Measurements from ENCODE around the gene GRIN3B. TPM values are rescaled to one million over a fixed set of nuclear protein-coding genes. Genes with fewer than 3 reads are reported as not detected.

The GRIN3B gene
- polyA plus RNA-seq, 3 donors: 0.01 to 0.03 TPM; not detected in 1

- 87 to 91% (median 88%) methylated on average over 15 of the region's 15 CpGs for WGBS, 3 donors
- H3K27ac ChIP-seq (ENCODE audit: low read depth, low read length): no peak overlapping the region
Measured at GRCh38 chr19:988510-988909, 11.7 kb upstream of the GRIN3B start.

- 89 to 93% (median 91%) methylated on average over 25 of the region's 25 CpGs for WGBS, 3 donors
Measured at GRCh38 chr19:989381-990081, 10.7 kb upstream of the GRIN3B start.

DNA sequence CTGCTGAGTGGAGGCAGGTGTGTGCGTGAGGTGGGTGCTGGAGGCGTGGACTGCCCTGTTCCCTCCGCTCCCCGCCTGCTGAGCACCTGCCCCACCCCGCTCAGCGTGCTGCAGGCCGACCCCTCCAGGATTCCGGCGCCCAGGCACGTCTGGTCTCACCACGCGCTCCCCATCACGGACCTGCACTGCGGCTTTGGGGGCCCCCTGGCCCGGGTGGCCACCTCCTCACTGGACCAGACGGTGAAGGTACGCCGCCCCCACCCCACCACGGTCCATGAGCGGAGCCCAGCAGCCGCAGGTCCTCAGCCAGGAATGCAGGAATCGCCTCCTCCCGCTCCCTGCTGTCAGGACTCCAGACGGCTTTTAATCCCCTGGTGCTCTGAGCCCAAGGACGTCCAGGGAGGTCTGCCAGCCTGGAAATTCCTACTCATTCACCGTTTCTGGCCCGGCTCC lies 10.1 kb upstream of the GRIN3B start:
- no peak overlapping the region for H3K27ac ChIP-seq (ENCODE audit: low read depth, low read length)
- 55 to 84% (median 81%) methylated on average over 27 of the region's 27 CpGs for WGBS, 3 donors

More at GRCh38 chr19:989381-990081, 10.7 kb upstream of the GRIN3B start:
- H3K27ac ChIP-seq (ENCODE audit: low read depth, low read length): no peak overlapping the region

- 90 to 94% (median 91%) methylated on average over 23 of the region's 23 CpGs for WGBS, 3 donors
- H3K27ac ChIP-seq (ENCODE audit: low read depth, low read length): no peak overlapping the region
Measured at GRCh38 chr19:990746-991145, 9.5 kb upstream of the GRIN3B start.

GRCh38 chr19:991174-991931 lies 8.9 kb upstream of the GRIN3B start:
- no peak overlapping the region for H3K27ac ChIP-seq (ENCODE audit: low read depth, low read length)

GRCh38 chr19:991932-992669 lies 8.1 kb upstream of the GRIN3B start:
- no peak overlapping the region for H3K27ac ChIP-seq (ENCODE audit: low read depth, low read length)
- WGBS, 3 donors: 93 to 96% (median 95%) methylated on average over 32 to 42 of the region's 42 CpGs

More at GRCh38 chr19:991174-991931, 8.9 kb upstream of the GRIN3B start:
- WGBS, 3 donors: 77 to 89% (median 81%) methylated on average over 30 to 41 of the region's 47 CpGs

GRCh38 chr19:992670-993055 lies 7.6 kb upstream of the GRIN3B start:
- 85 to 96% (median 95%) methylated on average over 13 of the region's 13 CpGs for WGBS, 3 donors
- H3K27ac ChIP-seq (ENCODE audit: low read depth, low read length): no peak overlapping the region

DNA sequence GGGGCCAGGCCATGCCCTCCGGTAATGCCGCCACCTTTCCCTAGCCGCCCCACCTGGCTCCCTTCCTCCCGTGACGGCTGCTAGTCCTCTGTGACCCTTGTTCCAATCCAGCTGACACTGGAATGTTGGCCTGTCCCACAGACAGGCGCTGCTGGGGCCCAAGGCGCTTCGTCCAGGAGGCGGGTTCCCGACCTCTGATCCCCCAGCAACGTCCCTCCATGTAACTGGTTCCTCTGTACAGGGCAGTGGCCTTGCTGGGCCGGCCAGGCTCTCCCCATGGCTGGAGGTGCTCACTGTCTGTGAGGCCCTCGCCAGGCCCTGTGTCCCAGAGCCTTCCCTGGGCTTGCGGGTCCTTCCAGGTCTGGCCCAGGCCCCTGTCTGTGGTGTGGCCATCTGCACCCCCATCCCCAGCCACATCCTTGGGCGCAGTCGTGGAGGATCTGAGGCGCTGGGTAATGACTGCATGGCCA lies 6.8 kb upstream of the GRIN3B start:
- WGBS, 3 donors: 85 to 93% (median 87%) methylated on average over 17 of the region's 17 CpGs
- H3K27ac ChIP-seq (ENCODE audit: low read depth, low read length): no peak overlapping the region

GRCh38 chr19:993831-994393 lies 6.3 kb upstream of the GRIN3B start:
- 91 to 92% (median 92%) methylated on average over 40 to 43 of the region's 43 CpGs for WGBS, 3 donors
- H3K27ac ChIP-seq (ENCODE audit: low read depth, low read length): no peak overlapping the region

DNA sequence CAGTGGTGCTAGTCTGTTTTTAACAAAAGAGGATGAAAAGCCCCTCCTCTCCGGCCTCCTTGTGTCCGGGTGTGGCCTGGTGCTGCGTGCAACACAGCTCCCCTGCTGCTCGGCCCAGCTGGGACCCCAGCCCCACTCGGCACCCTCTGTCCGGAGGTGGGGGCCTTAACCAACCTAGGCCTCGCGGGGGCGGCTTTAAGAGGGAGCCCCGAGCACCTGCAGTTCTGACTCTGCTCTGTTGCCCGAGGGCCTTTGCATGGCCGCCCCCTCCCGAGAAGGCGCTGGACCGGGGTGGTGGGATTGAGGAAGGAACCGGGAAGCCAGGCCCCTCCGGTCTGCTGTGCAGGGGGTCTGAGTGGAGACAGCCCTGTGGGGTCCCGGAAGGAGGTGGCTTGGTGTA lies 5.7 kb upstream of the GRIN3B start:
- H3K27ac ChIP-seq (ENCODE audit: low read depth, low read length): no peak overlapping the region
- WGBS, 3 donors: 94 to 95% (median 94%) methylated on average over 18 of the region's 18 CpGs

DNA sequence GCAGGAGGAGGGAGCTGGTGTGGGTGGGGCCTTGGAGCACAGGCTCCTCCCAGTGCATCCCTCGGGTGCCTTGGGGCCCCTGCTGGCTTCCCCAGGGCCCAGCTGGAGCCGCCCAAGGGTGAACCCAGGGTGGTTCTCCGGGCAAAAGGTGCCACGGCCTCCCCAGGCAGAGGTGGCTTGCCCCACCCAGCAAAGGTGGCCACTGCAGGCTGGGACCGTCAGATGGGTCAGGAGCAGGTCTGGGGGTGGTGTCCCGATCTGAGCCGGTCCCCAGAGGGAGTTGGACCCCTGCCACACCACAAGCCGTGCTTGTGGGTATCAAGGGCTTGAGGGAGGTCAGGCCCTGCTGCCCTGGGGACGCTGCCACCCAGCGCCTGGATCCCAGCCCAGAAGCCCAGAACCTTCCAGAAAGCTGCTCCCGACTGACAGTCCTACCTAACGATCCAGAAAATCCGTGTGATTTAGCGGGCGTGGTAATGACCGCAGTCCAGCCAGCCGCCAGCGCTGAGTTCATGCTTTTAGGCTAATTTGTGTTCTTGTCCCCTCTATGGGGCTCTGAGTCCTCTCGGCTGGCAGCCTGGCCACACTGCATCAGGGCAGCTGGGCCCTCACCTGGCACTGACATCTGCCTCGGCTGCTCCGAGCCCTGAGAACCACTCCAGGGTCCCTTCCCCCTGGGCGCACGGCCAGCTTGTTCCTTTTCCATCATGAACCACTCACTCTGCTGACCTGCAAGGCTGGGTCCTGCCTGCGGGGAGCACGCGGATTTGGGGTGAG lies 5.0 kb upstream of the GRIN3B start:
- WGBS, 3 donors: 71 to 77% (median 74%) methylated on average over 26 of the region's 26 CpGs
- H3K27ac ChIP-seq (ENCODE audit: low read depth, low read length): no peak overlapping the region

GRCh38 chr19:996051-996838 lies 4.0 kb upstream of the GRIN3B start:
- no peak overlapping the region for H3K27ac ChIP-seq (ENCODE audit: low read depth, low read length)
- WGBS, 3 donors: 10 to 14% (median 13%) methylated on average over 64 of the region's 64 CpGs

GRCh38 chr19:998064-998463 lies 2.2 kb upstream of the GRIN3B start:
- H3K27ac ChIP-seq (ENCODE audit: low read depth, low read length): no peak overlapping the region
- WGBS, 3 donors: 16 to 32% (median 28%) methylated on average over 6 of the region's 6 CpGs

- WGBS, 3 donors: 57 to 65% (median 57%) methylated on average over 3 of the region's 3 CpGs
- no peak overlapping the region for H3K27ac ChIP-seq (ENCODE audit: low read depth, low read length)
Measured at GRCh38 chr19:999379-999719, 870 bp upstream of the GRIN3B start.

GRCh38 chr19:1000591-1001537 lies 645 bp downstream of the GRIN3B start:
- no peak overlapping the region for H3K27ac ChIP-seq (ENCODE audit: low read depth, low read length)
- 3 to 5% (median 4%) methylated on average over 38 to 72 of the region's 73 CpGs for WGBS, 3 donors

GRCh38 chr19:1001538-1002166 lies 1.4 kb downstream of the GRIN3B start:
- no peak overlapping the region for H3K27ac ChIP-seq (ENCODE audit: low read depth, low read length)
- WGBS, 3 donors: 8 to 12% (median 10%) methylated on average over 17 to 20 of the region's 20 CpGs

All from adipose tissue (tissue), 3 donors.